Measurements from ENCODE around the gene SLC6A7.

DNA sequence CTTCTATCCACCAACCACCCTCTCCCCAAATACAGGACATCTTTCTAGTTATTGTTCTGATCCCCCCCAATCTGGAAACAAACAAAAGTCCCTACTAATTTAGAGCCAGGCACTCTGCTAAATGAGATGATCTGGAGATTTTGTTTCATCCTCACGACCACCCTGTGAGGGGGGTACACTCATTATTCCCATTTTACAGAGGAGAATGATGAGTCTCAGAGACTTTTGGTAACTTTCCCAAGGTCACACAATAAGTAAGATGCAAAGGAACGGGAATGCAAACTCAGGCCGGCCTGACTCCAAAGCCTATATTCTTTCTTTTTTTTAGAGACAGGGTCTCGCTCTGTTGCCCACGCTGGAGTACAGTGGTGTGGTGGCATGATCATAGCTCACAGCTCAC lies 43.6 kb upstream of the SLC6A7 start:
- no peak for TF ChIP-seq POLR2A (IDR thresholded peaks at IDR 0.05)
- TF ChIP-seq, protein P1, sequence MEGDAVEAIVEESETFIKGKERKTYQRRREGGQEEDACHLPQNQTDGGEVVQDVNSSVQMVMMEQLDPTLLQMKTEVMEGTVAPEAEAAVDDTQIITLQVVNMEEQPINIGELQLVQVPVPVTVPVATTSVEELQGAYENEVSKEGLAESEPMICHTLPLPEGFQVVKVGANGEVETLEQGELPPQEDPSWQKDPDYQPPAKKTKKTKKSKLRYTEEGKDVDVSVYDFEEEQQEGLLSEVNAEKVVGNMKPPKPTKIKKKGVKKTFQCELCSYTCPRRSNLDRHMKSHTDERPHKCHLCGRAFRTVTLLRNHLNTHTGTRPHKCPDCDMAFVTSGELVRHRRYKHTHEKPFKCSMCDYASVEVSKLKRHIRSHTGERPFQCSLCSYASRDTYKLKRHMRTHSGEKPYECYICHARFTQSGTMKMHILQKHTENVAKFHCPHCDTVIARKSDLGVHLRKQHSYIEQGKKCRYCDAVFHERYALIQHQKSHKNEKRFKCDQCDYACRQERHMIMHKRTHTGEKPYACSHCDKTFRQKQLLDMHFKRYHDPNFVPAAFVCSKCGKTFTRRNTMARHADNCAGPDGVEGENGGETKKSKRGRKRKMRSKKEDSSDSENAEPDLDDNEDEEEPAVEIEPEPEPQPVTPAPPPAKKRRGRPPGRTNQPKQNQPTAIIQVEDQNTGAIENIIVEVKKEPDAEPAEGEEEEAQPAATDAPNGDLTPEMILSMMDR (IDR thresholded peaks at IDR 0.05 in 4 of 5, conservative IDR thresholded peaks at IDR 0.05 in 1 of 5) = no peak

Measured in gastrocnemius medialis (tissue), 4 donors.